Measurements from ENCODE around the gene AK9. TPM values are rescaled to one million over a fixed set of nuclear protein-coding genes. Genes with fewer than 3 reads are reported as not detected.
A peak's percentile ranks its signal among the peaks of the same experiment; 100 is the strongest.

Gene AK9
- total and polyA plus RNA-seq, 9 of the 15 experiments (the other 6 are each of a cell fraction or from before 2014, with no cell fraction given), result 0.59 to 1.9 (median 1.2) TPM

DNA sequence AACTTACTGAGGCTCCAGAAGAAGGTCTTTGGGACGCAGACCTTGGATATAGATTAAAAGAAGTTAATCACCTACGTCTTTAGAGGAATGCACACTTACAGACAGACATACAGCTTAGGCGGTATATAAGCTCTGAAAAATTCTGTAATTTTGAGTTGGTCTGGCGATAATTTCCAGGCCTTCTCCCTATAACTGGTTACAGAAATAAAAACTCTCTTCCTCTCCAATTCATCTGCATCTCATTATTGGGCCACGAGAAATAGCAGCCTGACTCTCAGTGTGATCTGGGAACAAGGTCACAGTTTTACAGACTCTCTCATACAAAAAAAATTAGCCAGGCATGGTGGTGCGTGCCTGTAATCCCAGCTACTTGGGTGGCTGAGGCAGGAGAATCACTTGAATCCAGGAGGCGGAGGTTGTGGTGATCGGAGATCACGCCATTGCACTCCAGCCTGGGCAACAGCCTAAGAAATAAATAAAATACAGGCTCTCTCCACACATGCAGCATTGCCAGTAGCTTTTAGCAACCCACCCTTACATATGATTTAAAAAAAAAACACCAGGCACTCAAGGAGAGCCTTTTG, 212.7 kb downstream of the AK9 start:
- Histone ChIP-seq H4K20me1 (replicated peaks; ENCODE audit: control insufficient read depth, insufficient read depth, low read length) (0 out of 2 replicates have a peak, but pooled peaks cover 3% of the 10 kb centered on the region), H2AFZ (ENCODE audit: low read depth, low read length) (no peak overlapping the region), H3K36me3 (ENCODE audit: control insufficient read depth, insufficient read depth, low read length) (peaks cover 77% of the 10 kb centered on the region), H3K4me2 (ENCODE audit: insufficient read depth, low read length) (peak overlapping the region; percentile 22; the same call in 1 of the 2 replicates), H3K9ac (ENCODE audit: insufficient read depth in 1 of 2, low read depth in 2 of 2, low read length in 2 of 2) (peak overlapping the region in 1 of 2 experiments; percentile 53; a peak in 1 of 4 replicates), H3K79me2 (ENCODE audit: control insufficient read depth, insufficient read depth, low read length) (peaks cover 66% of the 10 kb centered on the region), H3K27me3 (ENCODE audit: control insufficient read depth in 2 of 2, insufficient read depth in 2 of 2, low read length in 2 of 2) (no peaks in the 10 kb centered on the region), H3K9me1 (ENCODE audit: control insufficient read depth, insufficient read depth, low read length) (peaks cover 2% of the 10 kb centered on the region), H3K27ac (ENCODE audit: extremely low read depth, low read depth, low read length) (no peak overlapping the region), H3K4me1 (replicated peaks in 1 of 2; ENCODE audit: control insufficient read depth in 2 of 2, insufficient read depth in 2 of 2, low read length in 2 of 2) (peaks cover 26 to 34% of the 10 kb centered on the region in 2 experiments), H3K9me3 (replicated peaks; ENCODE audit: control insufficient read depth, insufficient read depth, low read depth, low read length) (no peaks in the 10 kb centered on the region), H3K4me3 (no peak overlapping the region)
- in situ Hi-C loops (cut with MboI), result no loop called here
- WGBS (ENCODE audit: insufficient coverage, low coverage, missing lambda C conversion rate), result 61% methylated on average over 9 of the region's 9 CpGs
- BruUV-seq (replicated peaks), result no TSS peak
- no peak for TF ChIP-seq MTA1 (IDR thresholded peaks at IDR 0.05; ENCODE audit: borderline replicate concordance)
- TF ChIP-seq ELK1 (CRISPR knock-in tag; IDR thresholded peaks at IDR 0.05), result no peak
- no peak for ATAC-seq
- no peak for DNase-seq (ENCODE audit: extremely low read depth in 1 of 4, low spot score in 3 of 4)
- CTCF ChIA-PET (ENCODE audit: low intra/inter-chr PET ratio), result no interaction called here
- FAIRE-seq, result peak; percentile 37
- POLR2A ChIA-PET, result interaction anchor here (0.6 to 1.0 kb wide), 2 partner anchors 9 to 101 kb away, joined by 3 to 4 read pairs; no protein-coding TSS in a partner anchor
- intact Hi-C loops (cut with micrococcal nuclease), result no loop called here

DNA sequence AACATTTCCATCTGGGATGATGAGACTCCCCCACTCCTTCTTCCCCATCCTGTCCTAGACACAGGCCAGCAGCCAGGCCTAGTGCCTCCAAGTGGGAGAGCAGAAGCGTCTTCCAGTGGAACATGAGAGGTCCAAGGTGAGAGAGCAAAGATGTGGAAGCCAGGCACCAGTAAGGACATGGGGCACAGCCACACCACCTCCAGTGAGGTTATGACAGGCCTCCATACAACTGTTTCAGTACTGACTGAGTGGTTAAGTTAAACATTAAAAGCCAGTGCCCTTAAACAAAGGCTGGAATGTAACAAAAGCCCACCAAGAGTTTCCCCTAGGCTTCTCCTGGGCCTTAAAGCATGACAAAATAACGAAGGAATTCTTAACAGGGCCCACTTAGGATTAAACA, 213.3 kb downstream of the AK9 start:
- CTCF ChIA-PET (ENCODE audit: low intra/inter-chr PET ratio), result no interaction called here
- Histone ChIP-seq H3K79me2 (ENCODE audit: control insufficient read depth, insufficient read depth, low read length) (peaks cover 64% of the 10 kb centered on the region), H2AFZ (ENCODE audit: low read depth, low read length) (no peak overlapping the region), H4K20me1 (replicated peaks; ENCODE audit: control insufficient read depth, insufficient read depth, low read length) (0 out of 2 replicates have a peak, but pooled peaks cover 3% of the 10 kb centered on the region), H3K4me3 (no peak overlapping the region), H3K27me3 (ENCODE audit: control insufficient read depth in 2 of 2, insufficient read depth in 2 of 2, low read length in 2 of 2) (no peaks in the 10 kb centered on the region), H3K9ac (ENCODE audit: insufficient read depth in 1 of 2, low read depth in 2 of 2, low read length in 2 of 2) (peak overlapping the region in 1 of 2 experiments; percentile 68; a peak in 1 of 4 replicates), H3K9me3 (replicated peaks; ENCODE audit: control insufficient read depth, insufficient read depth, low read depth, low read length) (no peaks in the 10 kb centered on the region), H3K36me3 (ENCODE audit: control insufficient read depth, insufficient read depth, low read length) (peaks cover 83% of the 10 kb centered on the region), H3K9me1 (ENCODE audit: control insufficient read depth, insufficient read depth, low read length) (peaks cover 3% of the 10 kb centered on the region), H3K27ac (ENCODE audit: extremely low read depth, low read depth, low read length) (no peak overlapping the region), H3K4me2 (ENCODE audit: insufficient read depth, low read length) (no peak overlapping the region), H3K4me1 (replicated peaks in 1 of 2; ENCODE audit: control insufficient read depth in 2 of 2, insufficient read depth in 2 of 2, low read length in 2 of 2) (peaks cover 23 to 34% of the 10 kb centered on the region in 2 experiments)
- ATAC-seq (peak; percentile 29), FAIRE-seq (peak; percentile 35), DNase-seq (ENCODE audit: extremely low read depth in 1 of 4, low spot score in 3 of 4) (no peak)
- POLR2A ChIA-PET, result interaction anchor here (1.0 kb wide), 1 partner anchor 100 kb away, joined by 4 read pairs; no protein-coding TSS in a partner anchor
- in situ Hi-C loops (cut with MboI), result no loop called here
- BruUV-seq (replicated peaks), result no TSS peak
- 29% methylated on average over 2 of the region's 2 CpGs for WGBS (ENCODE audit: insufficient coverage, low coverage, missing lambda C conversion rate)
- intact Hi-C loops (cut with micrococcal nuclease), result no loop called here
- TF ChIP-seq ZNF282 (CRISPR knock-in tag; IDR thresholded peaks at IDR 0.05) (no peak), PHF21A (IDR thresholded peaks at IDR 0.05; ENCODE audit: borderline replicate concordance, low read depth) (no peak), PBX2 (CRISPR knock-in tag; IDR thresholded peaks at IDR 0.05; ENCODE audit: low read depth) (no peak), PBX2 (tag; conservative IDR thresholded peaks at IDR 0.05; ENCODE audit: low read depth) (no peak), RBM17 (IDR thresholded peaks at IDR 0.05; ENCODE audit: borderline replicate concordance, low read depth, low read length) (no peak)
- TF ChIP-seq, protein P1, sequence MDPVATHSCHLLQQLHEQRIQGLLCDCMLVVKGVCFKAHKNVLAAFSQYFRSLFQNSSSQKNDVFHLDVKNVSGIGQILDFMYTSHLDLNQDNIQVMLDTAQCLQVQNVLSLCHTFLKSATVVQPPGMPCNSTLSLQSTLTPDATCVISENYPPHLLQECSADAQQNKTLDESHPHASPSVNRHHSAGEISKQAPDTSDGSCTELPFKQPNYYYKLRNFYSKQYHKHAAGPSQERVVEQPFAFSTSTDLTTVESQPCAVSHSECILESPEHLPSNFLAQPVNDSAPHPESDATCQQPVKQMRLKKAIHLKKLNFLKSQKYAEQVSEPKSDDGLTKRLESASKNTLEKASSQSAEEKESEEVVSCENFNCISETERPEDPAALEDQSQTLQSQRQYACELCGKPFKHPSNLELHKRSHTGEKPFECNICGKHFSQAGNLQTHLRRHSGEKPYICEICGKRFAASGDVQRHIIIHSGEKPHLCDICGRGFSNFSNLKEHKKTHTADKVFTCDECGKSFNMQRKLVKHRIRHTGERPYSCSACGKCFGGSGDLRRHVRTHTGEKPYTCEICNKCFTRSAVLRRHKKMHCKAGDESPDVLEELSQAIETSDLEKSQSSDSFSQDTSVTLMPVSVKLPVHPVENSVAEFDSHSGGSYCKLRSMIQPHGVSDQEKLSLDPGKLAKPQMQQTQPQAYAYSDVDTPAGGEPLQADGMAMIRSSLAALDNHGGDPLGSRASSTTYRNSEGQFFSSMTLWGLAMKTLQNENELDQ (CRISPR knock-in tag; IDR thresholded peaks at IDR 0.05; ENCODE audit: borderline replicate concordance), result no peak

Measured in K562 (cell line).